BE2C (cell line): ENCODE results near the gene UGT1A8.
"Not testable (repeated sequence)": the region's sequence is repeated elsewhere in the genome, so short reads cannot be mapped to it uniquely, and the experiment has no call there.

Experiments used
- DNase-seq: peaks from one replicate; pipeline ENCODE4 v3.0.0-alpha.2; 2020
- H3K27me3 ChIP-seq: fragments of 250-450 bp; sonication (Bioruptor Pico); 2 replicates; pipeline ENCODE4 v1.5.1; 2020; ENCODE audit warnings: mild to moderate bottlenecking
- H3K36me3 ChIP-seq: fragments of 250-450 bp; sonication (Bioruptor Pico); 2 replicates; pipeline ENCODE4 v1.5.1; 2020; ENCODE audit warnings: mild to moderate bottlenecking
- H3K4me1 ChIP-seq: fragments of 250-450 bp; sonication (Bioruptor Pico); 2 replicates; pipeline ENCODE4 v1.5.1; 2020
- H3K4me3 ChIP-seq: 2 replicates; pipeline ENCODE4 v1.5.1; 2011; ENCODE audit warnings: low read depth, low read length
- H3K9me3 ChIP-seq: fragments of 250-450 bp; sonication (Bioruptor Pico); 2 replicates; pipeline ENCODE4 v1.5.1; 2020
- TF ChIP-seq, protein P1 (sequence below): IDR thresholded peaks from 2 replicates; pipeline ENCODE4 v1.5.1; 2012; ENCODE audit warnings: mild to moderate bottlenecking, low read depth, low read length

The UGT1A8 gene

DNA sequence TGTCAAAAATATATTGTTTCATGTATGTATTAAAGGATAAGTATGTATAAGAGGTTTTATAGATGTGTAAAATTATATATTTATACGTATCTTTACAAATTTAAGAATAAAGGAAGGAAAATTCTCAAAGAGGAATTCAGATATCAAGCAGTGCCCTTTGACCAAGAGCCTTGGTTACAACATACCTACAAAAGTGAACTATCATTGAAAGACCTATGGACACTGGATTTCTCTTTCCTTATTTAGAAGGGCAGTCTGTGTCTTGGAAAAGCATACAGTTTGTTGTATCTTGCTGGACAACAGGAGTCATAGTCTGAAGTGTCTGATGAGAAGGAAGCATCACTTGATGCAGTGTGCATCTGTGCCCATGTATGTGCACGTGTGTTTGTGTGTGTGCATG is 29.0 kb upstream of the UGT1A8 start:
- Histone ChIP-seq H3K4me1 (no peaks in the 10 kb centered on the region), H3K9me3 (no peaks in the 10 kb centered on the region), H3K4me3 (no peak overlapping the region), H3K27me3 (0 out of 2 replicates have a peak, but pooled peaks cover 8% of the 10 kb centered on the region), H3K36me3 (no peaks in the 10 kb centered on the region)
- DNase-seq: no peak
- TF ChIP-seq, protein P1, sequence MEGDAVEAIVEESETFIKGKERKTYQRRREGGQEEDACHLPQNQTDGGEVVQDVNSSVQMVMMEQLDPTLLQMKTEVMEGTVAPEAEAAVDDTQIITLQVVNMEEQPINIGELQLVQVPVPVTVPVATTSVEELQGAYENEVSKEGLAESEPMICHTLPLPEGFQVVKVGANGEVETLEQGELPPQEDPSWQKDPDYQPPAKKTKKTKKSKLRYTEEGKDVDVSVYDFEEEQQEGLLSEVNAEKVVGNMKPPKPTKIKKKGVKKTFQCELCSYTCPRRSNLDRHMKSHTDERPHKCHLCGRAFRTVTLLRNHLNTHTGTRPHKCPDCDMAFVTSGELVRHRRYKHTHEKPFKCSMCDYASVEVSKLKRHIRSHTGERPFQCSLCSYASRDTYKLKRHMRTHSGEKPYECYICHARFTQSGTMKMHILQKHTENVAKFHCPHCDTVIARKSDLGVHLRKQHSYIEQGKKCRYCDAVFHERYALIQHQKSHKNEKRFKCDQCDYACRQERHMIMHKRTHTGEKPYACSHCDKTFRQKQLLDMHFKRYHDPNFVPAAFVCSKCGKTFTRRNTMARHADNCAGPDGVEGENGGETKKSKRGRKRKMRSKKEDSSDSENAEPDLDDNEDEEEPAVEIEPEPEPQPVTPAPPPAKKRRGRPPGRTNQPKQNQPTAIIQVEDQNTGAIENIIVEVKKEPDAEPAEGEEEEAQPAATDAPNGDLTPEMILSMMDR: no peak

DNA sequence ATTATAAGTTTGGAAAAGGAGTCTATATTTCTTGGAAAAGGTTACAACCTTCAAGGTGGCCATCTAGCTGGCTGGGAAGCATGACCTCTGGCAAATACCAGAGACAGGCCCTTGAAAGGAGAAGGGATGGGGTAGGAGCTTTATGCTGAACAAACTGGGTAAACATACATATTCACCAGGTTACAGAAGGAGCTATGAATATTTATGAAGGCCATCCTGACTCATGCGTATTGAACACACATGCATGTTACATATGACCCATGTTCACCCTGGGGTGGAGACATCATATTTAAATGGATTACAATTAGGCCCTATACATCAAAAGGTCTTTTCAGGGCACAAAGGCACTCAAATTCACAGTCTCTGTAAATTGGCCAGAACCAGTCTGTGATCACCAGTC is 24.7 kb upstream of the UGT1A8 start:
- H3K36me3 ChIP-seq, H3K27me3 ChIP-seq, H3K4me3 ChIP-seq, H3K9me3 ChIP-seq, H3K4me1 ChIP-seq, DNase-seq: not testable (repeated sequence)

DNA sequence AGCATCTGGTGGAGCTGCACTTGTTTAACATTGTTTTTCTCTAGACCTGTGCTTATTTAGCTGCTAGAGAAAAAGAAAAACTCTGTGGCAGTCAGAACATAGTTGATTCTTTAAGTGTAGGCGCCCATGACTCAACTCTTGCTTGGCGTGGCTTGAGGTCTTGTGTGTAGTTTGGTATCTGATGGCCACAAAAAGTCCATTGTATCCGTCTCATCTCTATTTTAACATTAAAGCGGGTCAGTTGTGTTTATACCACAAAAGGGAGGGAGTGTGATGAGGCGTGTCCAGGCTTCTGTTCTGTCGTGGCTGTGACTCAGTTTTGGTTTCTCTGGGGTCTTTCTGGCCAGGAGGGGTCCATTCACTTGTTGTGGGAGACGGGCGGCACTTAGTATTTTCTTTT is 24.2 kb upstream of the UGT1A8 start:
- no peak for DNase-seq
- Histone ChIP-seq H3K36me3 (no peaks in the 10 kb centered on the region), H3K4me3 (no peak overlapping the region), H3K27me3 (no peaks in the 10 kb centered on the region), H3K9me3 (no peaks in the 10 kb centered on the region), H3K4me1 (peaks cover 4% of the 10 kb centered on the region)
- TF ChIP-seq, protein P1: no peak

DNA sequence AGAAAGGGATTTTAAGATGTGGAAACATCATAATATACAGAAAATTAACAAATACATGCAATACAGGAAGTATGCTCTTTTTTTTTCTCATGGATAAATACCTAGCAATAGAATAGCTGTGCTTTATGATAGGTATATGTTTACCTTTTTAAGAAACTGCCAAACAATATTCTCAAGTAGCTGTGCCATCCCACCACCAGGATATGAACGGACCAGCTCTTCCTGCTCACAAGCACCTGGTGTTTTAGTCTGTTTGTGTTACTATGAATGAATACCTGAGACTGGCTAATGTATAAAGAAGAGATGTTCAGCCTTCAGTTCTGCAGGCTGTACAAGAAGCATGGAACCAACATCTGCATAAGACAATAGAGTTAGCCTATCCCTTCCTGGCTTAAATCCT is 19.9 kb upstream of the UGT1A8 start:
- H3K36me3 ChIP-seq: no peaks in the 10 kb centered on the region
- H3K4me3 ChIP-seq: no peak overlapping the region
- H3K4me1 ChIP-seq: peaks cover 4% of the 10 kb centered on the region
- H3K9me3 ChIP-seq: no peaks in the 10 kb centered on the region
- TF ChIP-seq, protein P1: no peak
- no peaks in the 10 kb centered on the region for H3K27me3 ChIP-seq
- DNase-seq: no peak

DNA sequence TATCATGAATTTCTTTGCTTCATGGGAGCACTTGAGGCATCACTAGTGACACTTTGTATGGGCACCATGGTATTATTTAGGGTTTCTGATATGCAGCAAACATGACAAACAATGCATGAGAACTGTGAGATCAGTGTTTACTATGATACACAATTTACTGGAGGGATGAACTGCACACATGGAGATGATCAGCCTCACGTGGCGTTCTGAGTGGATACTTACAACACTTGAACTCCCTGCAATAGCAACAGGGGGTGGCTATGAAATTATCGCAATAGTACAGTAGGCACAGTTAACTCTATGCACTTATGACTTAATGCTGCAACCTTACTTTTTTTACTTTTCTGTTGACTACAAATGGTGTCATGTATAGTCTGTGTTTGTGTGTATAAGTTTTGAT is 18.5 kb upstream of the UGT1A8 start:
- no peaks in the 10 kb centered on the region for H3K36me3 ChIP-seq
- TF ChIP-seq, protein P1: no peak
- no peaks in the 10 kb centered on the region for H3K27me3 ChIP-seq
- H3K9me3 ChIP-seq: no peaks in the 10 kb centered on the region
- H3K4me3 ChIP-seq: no peak overlapping the region
- DNase-seq: no peak
- H3K4me1 ChIP-seq: peaks cover 4% of the 10 kb centered on the region

DNA sequence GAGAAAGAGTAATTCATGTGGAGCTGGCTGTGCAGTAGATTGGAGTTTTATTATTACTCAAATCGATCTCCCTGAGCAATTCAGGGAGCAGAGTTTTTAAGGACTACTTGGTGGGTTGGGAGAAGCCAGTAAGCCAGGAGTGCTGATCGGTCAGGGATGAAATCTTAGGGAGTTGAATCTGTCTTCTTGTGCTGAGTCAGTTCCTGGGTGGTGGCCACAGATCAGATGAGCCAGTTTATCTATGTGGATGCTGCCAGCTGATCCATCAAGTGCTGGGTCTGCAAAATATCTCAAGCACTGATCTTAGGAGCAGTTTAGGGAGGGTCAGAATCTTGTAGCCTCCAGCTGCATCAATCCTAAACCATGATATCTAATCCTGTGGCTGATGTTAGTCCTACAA is 17.0 kb upstream of the UGT1A8 start:
- TF ChIP-seq, protein P1: no peak
- Histone ChIP-seq H3K4me3 (no peak overlapping the region), H3K36me3 (no peaks in the 10 kb centered on the region), H3K9me3 (no peaks in the 10 kb centered on the region), H3K4me1 (no peaks in the 10 kb centered on the region), H3K27me3 (no peaks in the 10 kb centered on the region)
- DNase-seq: no peak

DNA sequence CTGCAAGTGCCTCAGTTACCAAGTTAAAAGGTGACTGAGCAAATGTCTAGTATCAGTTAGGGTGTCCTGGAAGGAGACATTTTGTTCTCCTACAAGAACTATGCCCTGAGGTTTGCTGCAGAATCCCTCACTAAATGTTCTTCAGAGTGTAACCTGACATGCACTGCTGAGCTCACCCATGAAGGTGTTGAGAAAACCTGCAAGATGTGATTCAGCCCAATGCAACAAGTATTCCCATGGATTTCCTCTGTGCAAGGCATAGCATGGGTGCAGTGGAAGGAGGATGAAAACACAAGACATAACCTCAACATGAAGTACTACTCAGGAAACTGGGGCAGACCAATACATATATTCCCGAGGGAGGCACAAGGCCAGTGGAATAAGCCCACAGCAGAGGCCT is 15.4 kb upstream of the UGT1A8 start:
- no peak overlapping the region for H3K4me3 ChIP-seq
- no peaks in the 10 kb centered on the region for H3K36me3 ChIP-seq
- H3K4me1 ChIP-seq: no peaks in the 10 kb centered on the region
- H3K27me3 ChIP-seq: no peaks in the 10 kb centered on the region
- no peak for DNase-seq
- H3K9me3 ChIP-seq: no peaks in the 10 kb centered on the region
- TF ChIP-seq, protein P1: no peak
